ENCODE results near the gene MIPEP.

GRCh38 chr13:23752111-23753001 is 136.8 kb downstream of the MIPEP start:
- TF ChIP-seq POLR2A (IDR thresholded peaks at IDR 0.05): no peak
- TF ChIP-seq, protein P1, sequence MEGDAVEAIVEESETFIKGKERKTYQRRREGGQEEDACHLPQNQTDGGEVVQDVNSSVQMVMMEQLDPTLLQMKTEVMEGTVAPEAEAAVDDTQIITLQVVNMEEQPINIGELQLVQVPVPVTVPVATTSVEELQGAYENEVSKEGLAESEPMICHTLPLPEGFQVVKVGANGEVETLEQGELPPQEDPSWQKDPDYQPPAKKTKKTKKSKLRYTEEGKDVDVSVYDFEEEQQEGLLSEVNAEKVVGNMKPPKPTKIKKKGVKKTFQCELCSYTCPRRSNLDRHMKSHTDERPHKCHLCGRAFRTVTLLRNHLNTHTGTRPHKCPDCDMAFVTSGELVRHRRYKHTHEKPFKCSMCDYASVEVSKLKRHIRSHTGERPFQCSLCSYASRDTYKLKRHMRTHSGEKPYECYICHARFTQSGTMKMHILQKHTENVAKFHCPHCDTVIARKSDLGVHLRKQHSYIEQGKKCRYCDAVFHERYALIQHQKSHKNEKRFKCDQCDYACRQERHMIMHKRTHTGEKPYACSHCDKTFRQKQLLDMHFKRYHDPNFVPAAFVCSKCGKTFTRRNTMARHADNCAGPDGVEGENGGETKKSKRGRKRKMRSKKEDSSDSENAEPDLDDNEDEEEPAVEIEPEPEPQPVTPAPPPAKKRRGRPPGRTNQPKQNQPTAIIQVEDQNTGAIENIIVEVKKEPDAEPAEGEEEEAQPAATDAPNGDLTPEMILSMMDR (IDR thresholded peaks at IDR 0.05): no peak
- TF ChIP-seq EP300 (IDR thresholded peaks at IDR 0.05): no peak
